ENCODE data around the gene GM2A. TPM values are rescaled to one million over a fixed set of nuclear protein-coding genes. Genes with fewer than 3 reads are reported as not detected.

Gene GM2A
- total and polyA plus RNA-seq, 2 donors (not counting 1 experiment from before 2014, with no cell fraction given), result 29.8 to 82.7 TPM

DNA sequence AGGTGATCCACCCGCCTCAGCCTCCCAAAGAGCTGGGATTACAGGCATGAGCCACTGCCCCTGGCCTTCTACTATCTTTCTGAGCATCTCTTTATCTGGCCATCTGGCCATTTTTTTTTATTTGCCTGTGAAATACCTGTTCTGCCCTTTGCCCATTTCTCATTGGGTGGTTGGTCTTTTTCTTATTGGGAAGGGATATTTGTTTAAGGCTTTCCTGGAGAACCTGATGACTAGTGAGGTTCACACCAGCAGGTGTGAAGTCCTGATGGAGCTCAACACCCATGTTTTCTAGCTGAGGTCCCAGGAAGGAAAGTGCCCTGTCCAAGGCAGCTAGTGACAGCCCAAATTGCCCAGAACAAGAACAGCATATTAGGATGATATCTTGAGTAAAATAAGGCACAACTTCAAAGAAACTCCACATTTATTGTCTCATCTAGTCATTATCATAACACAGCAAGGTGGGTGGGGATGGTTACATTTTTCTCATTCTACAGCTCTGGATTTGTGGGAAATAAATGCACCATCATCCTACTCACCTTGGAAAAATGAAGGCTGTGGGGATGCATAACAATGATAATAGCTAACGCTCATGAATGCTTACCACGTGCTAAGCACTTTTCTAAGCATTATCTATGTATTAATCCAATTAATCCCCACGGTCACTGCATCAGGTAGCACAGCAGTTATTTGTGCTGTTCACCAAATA lies 30.3 kb downstream of the GM2A start:
- Histone ChIP-seq H3K9ac (ENCODE audit: low read length) (no peak overlapping the region), H3K27ac (ENCODE audit: low read length in 2 of 2) (no peak overlapping the region), H3K9me3 (ENCODE audit: control extremely low read depth in 1 of 3, control insufficient read depth in 2 of 3, insufficient read depth in 1 of 3, low read length in 2 of 3) (no peaks in the 10 kb centered on the region), H3K27me3 (replicated peaks in 1 of 4; ENCODE audit: control extremely low read depth in 1 of 4, control insufficient read depth in 3 of 4, insufficient read depth in 4 of 4, low read length in 3 of 4) (no peaks in the 10 kb centered on the region), H3K36me3 (replicated peaks in 1 of 2; ENCODE audit: control extremely low read depth in 1 of 2, control insufficient read depth in 1 of 2, extremely low read depth in 1 of 2, insufficient read depth in 2 of 2, low read length in 1 of 2) (no peaks in the 10 kb centered on the region), H3K4me1 (ENCODE audit: control insufficient read depth in 2 of 2, insufficient read depth in 2 of 2, low read length in 2 of 2) (no peaks in the 10 kb centered on the region), H3K4me2 (replicated peaks; ENCODE audit: low read depth, low read length, poor library complexity, severe bottlenecking) (no peak overlapping the region), H2AFZ (ENCODE audit: insufficient read depth, low read depth, low read length, poor library complexity, severe bottlenecking) (no peak overlapping the region), H3K79me2 (ENCODE audit: control insufficient read depth, insufficient read depth, low read length) (no peaks in the 10 kb centered on the region), H4K20me1 (ENCODE audit: control insufficient read depth, insufficient read depth, low read length, poor library complexity, severe bottlenecking) (no peaks in the 10 kb centered on the region), H3K4me3 (ENCODE audit: control extremely low read depth in 1 of 5, extremely low read depth in 1 of 5, insufficient read depth in 1 of 5, low read depth in 2 of 5, low read length in 4 of 5) (no peak overlapping the region)
- no peak overlapping the region for H3K4me3 Mint-ChIP-seq
- ChIA-PET POLR2A (no interaction called here), CTCF (interaction anchor here (0.6 to 1.3 kb wide), 2 partner anchors 231 to 1468 kb away, joined by 3 to 4 read pairs; no protein-coding TSS in a partner anchor)
- H3K4me1 Mint-ChIP-seq, result no peaks in the 10 kb centered on the region
- TF ChIP-seq EZH2 (IDR thresholded peaks at IDR 0.05; ENCODE audit: borderline replicate concordance, insufficient read depth, low read depth, low read length, poor library complexity, severe bottlenecking), result no peak
- TF ChIP-seq, protein P1, sequence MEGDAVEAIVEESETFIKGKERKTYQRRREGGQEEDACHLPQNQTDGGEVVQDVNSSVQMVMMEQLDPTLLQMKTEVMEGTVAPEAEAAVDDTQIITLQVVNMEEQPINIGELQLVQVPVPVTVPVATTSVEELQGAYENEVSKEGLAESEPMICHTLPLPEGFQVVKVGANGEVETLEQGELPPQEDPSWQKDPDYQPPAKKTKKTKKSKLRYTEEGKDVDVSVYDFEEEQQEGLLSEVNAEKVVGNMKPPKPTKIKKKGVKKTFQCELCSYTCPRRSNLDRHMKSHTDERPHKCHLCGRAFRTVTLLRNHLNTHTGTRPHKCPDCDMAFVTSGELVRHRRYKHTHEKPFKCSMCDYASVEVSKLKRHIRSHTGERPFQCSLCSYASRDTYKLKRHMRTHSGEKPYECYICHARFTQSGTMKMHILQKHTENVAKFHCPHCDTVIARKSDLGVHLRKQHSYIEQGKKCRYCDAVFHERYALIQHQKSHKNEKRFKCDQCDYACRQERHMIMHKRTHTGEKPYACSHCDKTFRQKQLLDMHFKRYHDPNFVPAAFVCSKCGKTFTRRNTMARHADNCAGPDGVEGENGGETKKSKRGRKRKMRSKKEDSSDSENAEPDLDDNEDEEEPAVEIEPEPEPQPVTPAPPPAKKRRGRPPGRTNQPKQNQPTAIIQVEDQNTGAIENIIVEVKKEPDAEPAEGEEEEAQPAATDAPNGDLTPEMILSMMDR (IDR thresholded peaks at IDR 0.05), result no peak
- ATAC-seq (ENCODE audit: low read depth) (no peak), DNase-seq (no peak)
- no peaks in the 10 kb centered on the region for H3K9me3 Mint-ChIP-seq (ENCODE audit: insufficient read depth)
- intact Hi-C loops (cut with micrococcal nuclease), result no loop called here
- H3K27me3 Mint-ChIP-seq, result no peaks in the 10 kb centered on the region
- WGBS (ENCODE audit: insufficient coverage), result 100% methylated on average over 2 of the region's 4 CpGs
- no peak overlapping the region for H3K27ac Mint-ChIP-seq

DNA sequence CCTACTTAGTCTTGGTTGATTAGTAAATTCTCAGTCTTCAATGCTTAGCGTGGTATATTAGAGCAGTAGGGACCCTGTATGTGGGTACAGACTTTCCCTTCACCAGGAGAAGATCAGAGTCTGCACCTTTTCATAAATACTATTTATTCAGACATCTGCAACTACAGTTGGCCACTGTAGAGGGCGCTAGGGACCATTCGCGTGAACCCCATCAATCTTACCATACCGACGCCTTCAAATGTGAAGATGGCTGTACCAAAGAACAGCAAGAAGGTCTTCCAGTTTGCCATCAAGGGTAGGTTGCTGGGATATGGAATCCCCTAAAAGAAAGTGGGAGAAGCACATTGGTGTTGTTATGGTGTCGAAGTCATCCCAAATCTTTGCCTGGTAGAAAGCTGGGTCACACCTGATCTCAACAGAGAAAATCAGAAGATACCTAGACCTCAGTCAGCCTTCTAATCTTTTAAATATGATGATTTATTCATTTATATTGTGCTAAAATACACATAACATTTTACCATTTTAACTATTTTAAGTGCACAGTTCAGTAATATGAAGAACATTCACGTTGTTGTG lies 31.5 kb downstream of the GM2A start:
- CTCF ChIA-PET, result interaction anchor here (1.3 kb wide), 1 partner anchor 233 kb away, joined by 3 read pairs; no protein-coding TSS in a partner anchor

More for the DNA sequence above, 31.5 kb downstream of the GM2A start:
- H3K4me1 Mint-ChIP-seq, result no peaks in the 10 kb centered on the region
- Histone ChIP-seq H2AFZ (ENCODE audit: insufficient read depth, low read depth, low read length, poor library complexity, severe bottlenecking) (no peak overlapping the region), H3K36me3 (replicated peaks in 1 of 2; ENCODE audit: control extremely low read depth in 1 of 2, control insufficient read depth in 1 of 2, extremely low read depth in 1 of 2, insufficient read depth in 2 of 2, low read length in 1 of 2) (no peaks in the 10 kb centered on the region), H3K27ac (ENCODE audit: low read length in 2 of 2) (no peak overlapping the region), H3K4me3 (ENCODE audit: control extremely low read depth in 1 of 5, extremely low read depth in 1 of 5, insufficient read depth in 1 of 5, low read depth in 2 of 5, low read length in 4 of 5) (no peak overlapping the region), H3K79me2 (ENCODE audit: control insufficient read depth, insufficient read depth, low read length) (no peaks in the 10 kb centered on the region), H3K9me3 (ENCODE audit: control extremely low read depth in 1 of 3, control insufficient read depth in 2 of 3, insufficient read depth in 1 of 3, low read length in 2 of 3) (no peaks in the 10 kb centered on the region), H3K4me1 (ENCODE audit: control insufficient read depth in 2 of 2, insufficient read depth in 2 of 2, low read length in 2 of 2) (no peaks in the 10 kb centered on the region), H3K9ac (ENCODE audit: low read length) (no peak overlapping the region), H3K4me2 (replicated peaks; ENCODE audit: low read depth, low read length, poor library complexity, severe bottlenecking) (no peak overlapping the region), H3K27me3 (replicated peaks in 1 of 4; ENCODE audit: control extremely low read depth in 1 of 4, control insufficient read depth in 3 of 4, insufficient read depth in 4 of 4, low read length in 3 of 4) (no peaks in the 10 kb centered on the region), H4K20me1 (ENCODE audit: control insufficient read depth, insufficient read depth, low read length, poor library complexity, severe bottlenecking) (no peaks in the 10 kb centered on the region)
- TF ChIP-seq EZH2 (IDR thresholded peaks at IDR 0.05; ENCODE audit: borderline replicate concordance, insufficient read depth, low read depth, low read length, poor library complexity, severe bottlenecking), result no peak
- TF ChIP-seq, protein P1 (IDR thresholded peaks at IDR 0.05), result peak; percentile 32
- WGBS (ENCODE audit: insufficient coverage), result no CpG with 5 or more reads among the region's 8 CpGs
- H3K4me3 Mint-ChIP-seq, result no peak overlapping the region
- intact Hi-C loops (cut with micrococcal nuclease), result no loop called here
- H3K9me3 Mint-ChIP-seq (ENCODE audit: insufficient read depth), result no peaks in the 10 kb centered on the region
- no peak for DNase-seq
- H3K27me3 Mint-ChIP-seq, result no peaks in the 10 kb centered on the region
- POLR2A ChIA-PET, result no interaction called here
- no peak for ATAC-seq (ENCODE audit: low read depth)
- H3K27ac Mint-ChIP-seq, result no peak overlapping the region

Data from B cell (primary cell).